ENCODE data around the gene ESPN. TPM values are rescaled to one million over a fixed set of nuclear protein-coding genes. Genes with fewer than 3 reads are reported as not detected.
A peak's percentile ranks its signal among the peaks of the same experiment; 100 is the strongest.
"Not testable (repeated sequence)": the region's sequence is repeated elsewhere in the genome, so short reads cannot be mapped to it uniquely, and the experiment has no call there.

The ESPN gene
- polyA plus RNA-seq, 1 donor (not counting 4 experiments of a cell fraction or from before 2014, with no cell fraction given): 0.47 TPM

- Histone ChIP-seq H3K9ac (ENCODE audit: control insufficient read depth, extremely low read depth, insufficient read depth, low read length) (no peak overlapping the region), H2AFZ (ENCODE audit: control insufficient read depth, low read length) (peak overlapping the region; percentile 19), H3K4me2 (ENCODE audit: control insufficient read depth, extremely low read depth, insufficient read depth, low read depth, low read length) (peak overlapping the region; percentile 22), H3K4me1 (ENCODE audit: control insufficient read depth, extremely low read depth, insufficient read depth, low read length) (no peaks in the 10 kb centered on the region), H3K27ac (ENCODE audit: control insufficient read depth, insufficient read depth, low read length) (no peak overlapping the region), H3K36me3 (ENCODE audit: control insufficient read depth in 2 of 2, extremely low read depth in 1 of 2, insufficient read depth in 2 of 2, low read length in 2 of 2) (no peaks in the 10 kb centered on the region), H4K20me1 (ENCODE audit: control insufficient read depth, extremely low read depth, insufficient read depth, low read length) (no peaks in the 10 kb centered on the region), H3K79me2 (ENCODE audit: control insufficient read depth, insufficient read depth, low read length) (no peaks in the 10 kb centered on the region), H3K27me3 (ENCODE audit: control insufficient read depth, extremely low read depth, insufficient read depth, low read length) (peaks cover 37% of the 10 kb centered on the region), H3K9me3 (ENCODE audit: control insufficient read depth, low read depth, low read length) (no peaks in the 10 kb centered on the region), H3K9me1 (ENCODE audit: control insufficient read depth, extremely low read depth, insufficient read depth, low read length) (no peaks in the 10 kb centered on the region), H3K4me3 (ENCODE audit: control insufficient read depth in 2 of 3, extremely low read depth in 1 of 3, insufficient read depth in 2 of 3, low read depth in 1 of 3, low read length in 3 of 3) (no peak overlapping the region)
- no peak for DNase-seq (ENCODE audit: low read depth, low spot score)
- peak in 1 of 3 experiments; percentile 15 for TF ChIP-seq CTCF (optimal IDR thresholded peaks at IDR 0.05 in 1 of 3, IDR thresholded peaks at IDR 0.05 in 1 of 3, conservative IDR thresholded peaks at IDR 0.05 in 1 of 3; ENCODE audit: extremely low read depth in 1 of 3, insufficient read depth in 2 of 3, low read length in 3 of 3)
- TF ChIP-seq EZH2 (IDR thresholded peaks at IDR 0.05; ENCODE audit: low read length): no peak
- dilution Hi-C loops (cut with MboI; ENCODE audit: extremely low pct_ligation_motif_present, low sequenced_read_pairs): no loop called here
- FAIRE-seq: no peak
Measured at GRCh38 chr1:6454856-6455751, 30.5 kb downstream of the ESPN start.

- H3K9ac ChIP-seq (ENCODE audit: control insufficient read depth, extremely low read depth, insufficient read depth, low read length); FAIRE-seq; H3K9me1 ChIP-seq (ENCODE audit: control insufficient read depth, extremely low read depth, insufficient read depth, low read length); DNase-seq (ENCODE audit: low read depth, low spot score); H3K36me3 ChIP-seq (ENCODE audit: control insufficient read depth in 2 of 2, extremely low read depth in 1 of 2, insufficient read depth in 2 of 2, low read length in 2 of 2); H4K20me1 ChIP-seq (ENCODE audit: control insufficient read depth, extremely low read depth, insufficient read depth, low read length); H3K9me3 ChIP-seq (ENCODE audit: control insufficient read depth, low read depth, low read length); H3K4me2 ChIP-seq (ENCODE audit: control insufficient read depth, extremely low read depth, insufficient read depth, low read depth, low read length); H2AFZ ChIP-seq (ENCODE audit: control insufficient read depth, low read length); dilution Hi-C loops (cut with MboI; ENCODE audit: extremely low pct_ligation_motif_present, low sequenced_read_pairs); H3K4me3 ChIP-seq (ENCODE audit: control insufficient read depth in 2 of 3, extremely low read depth in 1 of 3, insufficient read depth in 2 of 3, low read depth in 1 of 3, low read length in 3 of 3); H3K79me2 ChIP-seq (ENCODE audit: control insufficient read depth, insufficient read depth, low read length); H3K4me1 ChIP-seq (ENCODE audit: control insufficient read depth, extremely low read depth, insufficient read depth, low read length); H3K27ac ChIP-seq (ENCODE audit: control insufficient read depth, insufficient read depth, low read length): not testable (repeated sequence)
- H3K27me3 ChIP-seq (ENCODE audit: control insufficient read depth, extremely low read depth, insufficient read depth, low read length): peaks cover 35% of the 10 kb centered on the region
Measured at GRCh38 chr1:6455752-6456520, 31.4 kb downstream of the ESPN start.
